K562 (cell line): ENCODE results near the gene NCF2. TPM values are rescaled to one million over a fixed set of nuclear protein-coding genes. Genes with fewer than 3 reads are reported as not detected.
A peak's percentile ranks its signal among the peaks of the same experiment; 100 is the strongest.

ENCODE experiments used
- BCL6 ChIP-seq: fragments of 250-450 bp; sonication (Bioruptor Pico); IDR thresholded peaks from 2 replicates; pipeline ENCODE4 v1.4.0; 2020
- CHD4 ChIP-seq: fragments of 200-600 bp; sonication (generic); IDR thresholded peaks from 3 replicates; pipeline ENCODE4 v1.6.1; 2012; ENCODE audit warnings: low read depth, mild to moderate bottlenecking, mixed read lengths, low read length, inconsistent platforms; ENCODE audit not compliant: insufficient read depth, insufficient replicate concordance, poor library complexity, severe bottlenecking
- CTCF ChIP-seq, 3 experiments: IDR thresholded peaks in 2 of 3; conservative IDR thresholded peaks in 1 of 3; 2 replicates each; pipeline ENCODE4 v1.5.1; 2011 to 2012; ENCODE audit warnings: low read length in 3 of 3, mild to moderate bottlenecking in 3 of 3, control low read depth in 2 of 3, improper control_type of control experiment in 1 of 3, inconsistent platforms in 1 of 3, low read depth in 1 of 3, mixed read lengths in 1 of 3, moderate library complexity in 1 of 3; ENCODE audit not compliant: insufficient read depth in 2 of 3
- ETV5 ChIP-seq: sonication (generic); formaldehyde crosslinking; IDR thresholded peaks from 2 replicates; pipeline ENCODE4 v1.4.0; 2020; ENCODE audit warnings: low read depth, mild to moderate bottlenecking, missing genetic modification reagents
- MAX ChIP-seq: sonication (generic); formaldehyde crosslinking; IDR thresholded peaks from 2 replicates; pipeline ENCODE4 v1.9.0; 2022; ENCODE audit warnings: mild to moderate bottlenecking, missing genetic modification reagents
- RB1 ChIP-seq: fragments of 450-650 bp; IDR thresholded peaks from 2 replicates; pipeline ENCODE4 v1.6.1; 2017; ENCODE audit warnings: low read depth, mild to moderate bottlenecking
- SMARCE1 ChIP-seq: fragments of 450-650 bp; IDR thresholded peaks from 2 replicates; pipeline ENCODE4 v1.7.1; 2016; ENCODE audit warnings: mild to moderate bottlenecking
- SRF ChIP-seq, 2 experiments: fragments of 250-450, 450-650 bp in 1 of 2; sonication (Bioruptor Pico) in 1 of 2; sonication (generic) in 1 of 2; formaldehyde crosslinking; IDR thresholded peaks; 2 replicates each; pipeline versions ENCODE4 v1.5.0 to v1.5.1; 2020 to 2022; ENCODE audit warnings: mild to moderate bottlenecking in 1 of 2, missing genetic modification reagents in 1 of 2
- TAF1 ChIP-seq: IDR thresholded peaks from 2 replicates; pipeline ENCODE4 v1.6.1; 2011; ENCODE audit warnings: mild to moderate bottlenecking, low read length, moderate library complexity; ENCODE audit not compliant: insufficient read depth, control insufficient read depth, severe bottlenecking; ENCODE audit errors: extremely low read depth
- TAF9B ChIP-seq: fragments of 450-650 bp; IDR thresholded peaks from 2 replicates; pipeline ENCODE4 v1.6.1; 2018; ENCODE audit warnings: mild to moderate bottlenecking; ENCODE audit not compliant: partially characterized antibody
- TCF3 ChIP-seq: sonication (generic); formaldehyde crosslinking; IDR thresholded peaks from 2 replicates; pipeline ENCODE4 v1.4.0; 2020; ENCODE audit warnings: mild to moderate bottlenecking, missing genetic modification reagents
- XRCC3 ChIP-seq: fragments of 450-650 bp; IDR thresholded peaks from 2 replicates; pipeline ENCODE4 v1.6.1; 2017; ENCODE audit warnings: mild to moderate bottlenecking, moderate library complexity
- ZEB2 ChIP-seq: fragments of 450-650 bp; IDR thresholded peaks from 2 replicates; pipeline ENCODE4 v1.6.1; 2016
- ZFP36 ChIP-seq: fragments of 150-350 bp; IDR thresholded peaks from 2 replicates; pipeline ENCODE4 v1.6.1; 2018; ENCODE audit warnings: low read length, low read depth; ENCODE audit not compliant: partially characterized antibody
- ZNF165 ChIP-seq: fragments of 250-450 bp; sonication (Bioruptor Pico); IDR thresholded peaks from 2 replicates; pipeline ENCODE4 v1.4.0; 2020; ENCODE audit warnings: borderline replicate concordance
- ZNF263 ChIP-seq: sonication (generic); formaldehyde crosslinking; IDR thresholded peaks from 2 replicates; pipeline ENCODE4 v1.8.0; 2022; ENCODE audit warnings: mild to moderate bottlenecking, missing genetic modification reagents, borderline replicate concordance
- ZNF77 ChIP-seq: fragments of 250-450 bp; sonication (Bioruptor Pico); IDR thresholded peaks from 2 replicates; pipeline ENCODE4 v1.5.0; 2020
- ZNF785 ChIP-seq: fragments of 250-450 bp; sonication (Bioruptor Pico); IDR thresholded peaks from 2 replicates; pipeline ENCODE4 v1.4.0; 2020; ENCODE audit warnings: mild to moderate bottlenecking
- ZZZ3 ChIP-seq: fragments of 450-650 bp; IDR thresholded peaks from 2 replicates; pipeline ENCODE4 v1.6.1; 2016; ENCODE audit warnings: antibody characterized with exemption, mild to moderate bottlenecking, moderate library complexity
- polyA plus RNA-seq, 8 experiments: library from polyadenylated mRNA; depleted of rRNA in 4 of 8; stranded (reverse) in 5 of 8; unstranded in 3 of 8; fragments of >200 nt; fragmentation: Nextera tagmentation in 2 of 8; fragmentation: Illumina TruSeq in 1 of 8; extraction: Ambion mirVana in 2 of 8; extraction: Trizol in 1 of 8; gene quantifications; 2 replicates each; pipeline versions ENCODE4 v1.2.1 to v1.2.3, GENCODE V29; 2011 to 2014; ENCODE audit warnings: inconsistent platforms in 1 of 8, missing spikeins in 1 of 8
- total RNA-seq, 7 experiments: library from RNA; depleted of rRNA in 6 of 7; stranded (reverse); fragments of >200 nt in 6 of 7; fragmentation: Illumina TruSeq in 2 of 7; extraction: Trizol in 2 of 7; gene quantifications; 2 replicates each; pipeline versions ENCODE4 v1.2.1 to v1.2.3, GENCODE V29; 2011 to 2021; ENCODE audit warnings: low replicate concordance in 1 of 7
- TF ChIP-seq, protein P1 (sequence below): sonication (generic); formaldehyde crosslinking; IDR thresholded peaks from 2 replicates; pipeline ENCODE4 v1.8.0; 2022; ENCODE audit warnings: missing genetic modification reagents, mild to moderate bottlenecking, moderate library complexity, borderline replicate concordance
- TF ChIP-seq, protein P2 (sequence below): fragments of 450-650 bp; conservative IDR thresholded peaks from 2 replicates; pipeline ENCODE4 v1.6.1; 2016; ENCODE audit warnings: missing genetic modification characterization, low read depth, mild to moderate bottlenecking, control low read depth, missing compliant biosample characterization

Gene NCF2
- total and polyA plus RNA-seq, 9 of the 15 experiments (the other 6 are each of a cell fraction or from before 2014, with no cell fraction given) = 0.07 to 0.54 (median 0.16) TPM; not detected in 3

DNA sequence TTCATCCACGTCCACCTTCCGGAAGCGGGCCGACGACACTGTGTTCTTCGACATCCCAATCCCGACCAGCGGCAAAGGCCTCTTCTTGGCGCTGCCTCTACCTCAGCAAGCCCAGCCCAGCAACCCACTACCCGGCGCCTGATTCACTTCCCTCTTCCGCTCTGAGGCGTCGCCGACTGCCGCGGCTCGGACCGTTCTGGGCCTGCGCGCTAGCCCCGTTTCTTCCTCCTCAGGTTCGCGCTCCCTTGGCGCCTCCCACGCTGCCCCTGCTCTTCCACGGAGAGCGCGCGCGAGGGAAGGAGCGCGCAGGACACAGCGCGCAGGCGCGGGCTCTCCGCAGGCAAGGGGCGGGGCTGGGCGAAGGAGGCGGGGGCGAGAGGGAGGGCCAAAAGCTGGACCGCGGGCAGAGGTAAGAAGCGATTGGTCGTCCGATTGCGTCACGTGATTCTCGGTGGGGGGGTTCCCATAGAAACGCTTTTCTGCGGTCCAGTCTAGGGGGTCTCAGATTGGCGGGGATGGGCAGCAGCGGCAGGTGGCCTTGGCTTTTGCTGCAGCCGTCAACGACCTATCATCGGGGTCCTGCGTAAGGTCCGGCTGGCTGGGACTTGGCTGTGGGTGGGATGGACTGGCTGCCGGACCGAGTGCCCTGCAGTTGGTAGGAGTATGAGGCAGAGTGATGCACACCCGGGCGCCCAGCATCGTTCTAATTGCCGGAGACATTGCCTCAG is 45.5 kb upstream of the NCF2 start, which contains the start of gene ARPC5 (continued):
- TF ChIP-seq, protein P1, sequence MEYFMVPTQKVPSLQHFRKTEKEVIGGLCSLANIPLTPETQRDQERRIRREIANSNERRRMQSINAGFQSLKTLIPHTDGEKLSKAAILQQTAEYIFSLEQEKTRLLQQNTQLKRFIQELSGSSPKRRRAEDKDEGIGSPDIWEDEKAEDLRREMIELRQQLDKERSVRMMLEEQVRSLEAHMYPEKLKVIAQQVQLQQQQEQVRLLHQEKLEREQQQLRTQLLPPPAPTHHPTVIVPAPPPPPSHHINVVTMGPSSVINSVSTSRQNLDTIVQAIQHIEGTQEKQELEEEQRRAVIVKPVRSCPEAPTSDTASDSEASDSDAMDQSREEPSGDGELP (CRISPR knock-in tag) = peak; percentile 73; the same call in 1 of the 2 replicates
- TF ChIP-seq SRF (CRISPR knock-in tag; IDR thresholded peaks at IDR 0.05) (peak in 1 of 2 experiments; percentile 69; a peak in 1 of 4 replicates), TCF3 (CRISPR knock-in tag) (no peak), ZNF785 (CRISPR knock-in tag) (no peak), ZFP36 (no peak), XRCC3 (no peak), TAF9B (peak; percentile 60), ZEB2 (no peak), CHD4 (no peak), SMARCE1 (0 out of 2 replicates have a peak, but pooled peaks have one; percentile 22), RB1 (peak; percentile 92), TAF1 (peak; percentile 86), ZNF77 (CRISPR knock-in tag) (no peak), ZNF165 (no peak), ZNF263 (peak; percentile 30; the same call in 1 of the 2 replicates), ZZZ3 (no peak), ETV5 (CRISPR knock-in tag) (peak; percentile 87), CTCF (IDR thresholded peaks at IDR 0.05 in 2 of 3, conservative IDR thresholded peaks at IDR 0.05 in 1 of 3; ENCODE audit: insufficient read depth in 2 of 3, low read depth in 1 of 3, low read length in 3 of 3) (0 out of 6 replicates have a peak, but pooled peaks of 1 of the 3 experiments have one; percentile 1), BCL6 (CRISPR knock-in tag) (no peak), MAX (CRISPR knock-in tag) (peak; percentile 56; the same call in 1 of the 2 replicates)
- TF ChIP-seq, protein P2, sequence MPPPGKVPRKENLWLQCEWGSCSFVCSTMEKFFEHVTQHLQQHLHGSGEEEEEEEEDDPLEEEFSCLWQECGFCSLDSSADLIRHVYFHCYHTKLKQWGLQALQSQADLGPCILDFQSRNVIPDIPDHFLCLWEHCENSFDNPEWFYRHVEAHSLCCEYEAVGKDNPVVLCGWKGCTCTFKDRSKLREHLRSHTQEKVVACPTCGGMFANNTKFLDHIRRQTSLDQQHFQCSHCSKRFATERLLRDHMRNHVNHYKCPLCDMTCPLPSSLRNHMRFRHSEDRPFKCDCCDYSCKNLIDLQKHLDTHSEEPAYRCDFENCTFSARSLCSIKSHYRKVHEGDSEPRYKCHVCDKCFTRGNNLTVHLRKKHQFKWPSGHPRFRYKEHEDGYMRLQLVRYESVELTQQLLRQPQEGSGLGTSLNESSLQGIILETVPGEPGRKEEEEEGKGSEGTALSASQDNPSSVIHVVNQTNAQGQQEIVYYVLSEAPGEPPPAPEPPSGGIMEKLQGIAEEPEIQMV (tag) = no peak; the same call in 1 of the 2 replicates
